Measurements from ENCODE around the gene SLMAP. TPM values are rescaled to one million over a fixed set of nuclear protein-coding genes. Genes with fewer than 3 reads are reported as not detected.
A peak's percentile ranks its signal among the peaks of the same experiment; 100 is the strongest.

Gene SLMAP
- total and polyA plus RNA-seq, 2 of the 13 experiments (the other 11 are each of a cell fraction or from before 2014, with no cell fraction given) = 24.0 to 48.3 TPM

GRCh38 chr3:57961177-57961827 is 205.2 kb downstream of the SLMAP start (continued):
- peak; percentile 44; the same call in 1 of the 2 replicates for TF ChIP-seq UBTF (CRISPR knock-in tag; IDR thresholded peaks at IDR 0.05)
- TF ChIP-seq ZNF274 (CRISPR knock-in tag; IDR thresholded peaks at IDR 0.05) = peak; percentile 71; the same call in 1 of the 2 replicates
- no peak for TF ChIP-seq ZNF850 (CRISPR knock-in tag; conservative IDR thresholded peaks at IDR 0.05)
- TF ChIP-seq EHMT2 (IDR thresholded peaks at IDR 0.05; ENCODE audit: borderline replicate concordance, low read depth, low read length) = no peak
- TF ChIP-seq FUBP1 (CRISPR knock-in tag; IDR thresholded peaks at IDR 0.05; ENCODE audit: borderline replicate concordance) = no peak
- TF ChIP-seq SOX6 (IDR thresholded peaks at IDR 0.05) = no peak
- peak; percentile 99 for TF ChIP-seq SOX6 (CRISPR knock-in tag; IDR thresholded peaks at IDR 0.05)
- TF ChIP-seq EP300 (IDR thresholded peaks at IDR 0.05; ENCODE audit: low read depth in 2 of 2, low read length in 2 of 2) = peak in 1 of 2 experiments; percentile 86; a peak in 2 of 4 replicates
- TF ChIP-seq EP300 (CRISPR knock-in tag; IDR thresholded peaks at IDR 0.05; ENCODE audit: borderline replicate concordance) = peak; percentile 74
- TF ChIP-seq ZMYM3 (CRISPR knock-in tag; IDR thresholded peaks at IDR 0.05) = peak; percentile 94
- peak; percentile 93 for TF ChIP-seq RXRA (CRISPR knock-in tag; IDR thresholded peaks at IDR 0.05)
- TF ChIP-seq ZNF136 (CRISPR knock-in tag; IDR thresholded peaks at IDR 0.05; ENCODE audit: low read depth) = peak; percentile 78; the same call in 1 of the 2 replicates
- peak; percentile 93 for TF ChIP-seq PPARG (CRISPR knock-in tag; conservative IDR thresholded peaks at IDR 0.05)
- TF ChIP-seq NR2F2 (IDR thresholded peaks at IDR 0.05; ENCODE audit: borderline replicate concordance, low read depth) = peak; percentile 89
- TF ChIP-seq HDAC1 (CRISPR knock-in tag; IDR thresholded peaks at IDR 0.05) = peak; percentile 69
- TF ChIP-seq MIER3 (CRISPR knock-in tag; IDR thresholded peaks at IDR 0.05; ENCODE audit: borderline replicate concordance) = peak; percentile 82; the same call in 1 of the 2 replicates
- peak; percentile 94 for TF ChIP-seq ARNTL (CRISPR knock-in tag; IDR thresholded peaks at IDR 0.05)
- TF ChIP-seq ZNF746 (CRISPR knock-in tag; IDR thresholded peaks at IDR 0.05) = no peak; the same call in 1 of the 2 replicates
- TF ChIP-seq TBL1XR1 (IDR thresholded peaks at IDR 0.05; ENCODE audit: borderline replicate concordance, low read length, partially characterized antibody) = peak; percentile 90
- peak; percentile 87 for TF ChIP-seq IKZF5 (CRISPR knock-in tag; IDR thresholded peaks at IDR 0.05)
- peak; percentile 66; the same call in 1 of the 2 replicates for TF ChIP-seq FOXK2 (IDR thresholded peaks at IDR 0.05)
- TF ChIP-seq ZBTB43 (CRISPR knock-in tag; conservative IDR thresholded peaks at IDR 0.05) = peak; percentile 73
- no peak for TF ChIP-seq XBP1 (CRISPR knock-in tag; IDR thresholded peaks at IDR 0.05)
- TF ChIP-seq CEBPB (IDR thresholded peaks at IDR 0.05; ENCODE audit: borderline replicate concordance, low read depth, low read length) = peak; percentile 37; the same call in 1 of the 2 replicates
- no peak for TF ChIP-seq ZNF720 (CRISPR knock-in tag; IDR thresholded peaks at IDR 0.05)
